Measurements from ENCODE around the gene NXPE3.

NXPE3 gene

GRCh38 chr3:101806491-101806890 is 27.5 kb downstream of the NXPE3 start:
- H3K4me3 ChIP-seq (ENCODE audit: low read depth, low read length) = no peak overlapping the region
- H3K27me3 ChIP-seq (ENCODE audit: insufficient read depth, low read depth, severe bottlenecking) = no peaks in the 10 kb centered on the region
- H3K9me3 ChIP-seq (ENCODE audit: severe bottlenecking) = no peaks in the 10 kb centered on the region
- no peak overlapping the region for H3K27ac ChIP-seq
- H3K36me3 ChIP-seq = no peaks in the 10 kb centered on the region; the same call in 1 of the 2 replicates
- DNase-seq = no peak
- no peak for TF ChIP-seq CTCF (IDR thresholded peaks at IDR 0.05; ENCODE audit: low read depth, low read length)

DNA sequence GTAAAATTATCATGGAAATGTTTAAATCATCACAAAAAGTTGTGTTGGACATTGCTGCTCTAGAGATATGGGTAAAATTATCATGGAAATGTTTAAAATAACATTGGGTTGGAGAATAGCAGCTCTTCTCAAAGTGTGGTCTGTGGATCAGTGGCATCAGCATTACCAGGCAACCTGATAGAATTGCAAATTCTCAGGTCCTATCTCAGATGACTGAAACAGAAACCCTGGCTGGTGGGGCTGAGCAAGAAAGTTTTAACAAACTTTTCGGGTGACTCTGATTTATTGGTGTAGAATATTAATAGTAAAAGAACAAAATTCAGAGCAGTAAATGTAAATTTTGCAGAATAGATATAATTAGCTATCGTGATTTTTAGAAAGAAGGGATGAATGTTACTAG is 28.9 kb downstream of the NXPE3 start:
- H3K36me3 ChIP-seq = no peaks in the 10 kb centered on the region; the same call in 1 of the 2 replicates
- TF ChIP-seq CTCF (IDR thresholded peaks at IDR 0.05; ENCODE audit: low read depth, low read length) = no peak
- H3K27me3 ChIP-seq (ENCODE audit: insufficient read depth, low read depth, severe bottlenecking) = no peaks in the 10 kb centered on the region
- H3K27ac ChIP-seq = no peak overlapping the region
- DNase-seq = no peak
- H3K4me3 ChIP-seq (ENCODE audit: low read depth, low read length) = no peak overlapping the region
- no peaks in the 10 kb centered on the region for H3K9me3 ChIP-seq (ENCODE audit: severe bottlenecking)

DNA sequence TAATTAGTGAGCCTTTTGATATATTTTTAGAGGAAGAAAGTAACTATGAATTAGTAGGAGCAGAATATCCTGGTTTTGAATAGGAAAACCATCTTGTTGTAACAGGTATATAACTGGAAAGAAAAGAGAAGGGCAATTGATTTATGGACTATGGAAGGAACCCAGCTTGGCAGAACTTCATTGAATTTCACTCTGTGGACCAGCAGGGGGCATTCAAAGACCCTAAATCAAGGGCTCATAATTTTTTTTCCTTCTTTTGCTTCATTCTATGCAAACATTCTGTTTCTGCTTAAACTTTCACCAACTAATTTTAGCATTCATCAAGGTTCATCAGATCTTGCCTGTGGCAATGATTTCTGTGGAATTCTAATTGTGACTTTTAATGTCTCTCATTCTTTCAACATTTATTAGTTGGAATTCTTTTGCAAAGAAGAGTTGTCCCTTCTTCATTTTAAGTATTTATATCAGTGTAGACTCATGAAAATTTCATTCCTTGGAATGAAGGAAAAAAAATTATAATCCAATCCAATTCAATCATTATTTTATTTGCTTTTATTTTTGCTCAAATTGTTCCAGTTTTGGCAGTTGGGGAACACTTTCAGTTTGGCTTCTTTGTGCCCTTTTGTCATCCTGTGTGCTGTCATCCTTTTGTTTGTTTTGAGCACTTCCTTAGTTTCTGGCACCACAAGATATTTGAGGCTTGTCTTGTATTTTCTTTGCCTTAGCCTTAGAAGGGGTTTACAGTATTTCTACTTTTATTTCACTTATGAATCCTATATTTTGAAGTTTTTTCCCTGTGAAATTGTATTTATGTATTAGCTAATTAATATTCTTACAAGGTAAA is 30.4 kb downstream of the NXPE3 start:
- Histone ChIP-seq H3K36me3 (no peaks in the 10 kb centered on the region; the same call in 1 of the 2 replicates), H3K27ac (no peak overlapping the region), H3K4me3 (ENCODE audit: low read depth, low read length) (no peak overlapping the region), H3K9me3 (ENCODE audit: severe bottlenecking) (no peaks in the 10 kb centered on the region), H3K27me3 (ENCODE audit: insufficient read depth, low read depth, severe bottlenecking) (no peaks in the 10 kb centered on the region)
- DNase-seq = no peak
- TF ChIP-seq CTCF (IDR thresholded peaks at IDR 0.05; ENCODE audit: low read depth, low read length) = peak; percentile 58

- no peak overlapping the region for H3K4me3 ChIP-seq (ENCODE audit: low read depth, low read length)
- H3K27ac ChIP-seq = no peak overlapping the region
- no peaks in the 10 kb centered on the region for H3K27me3 ChIP-seq (ENCODE audit: insufficient read depth, low read depth, severe bottlenecking)
- H3K36me3 ChIP-seq = no peaks in the 10 kb centered on the region
- DNase-seq = no peak
- no peak for TF ChIP-seq CTCF (IDR thresholded peaks at IDR 0.05; ENCODE audit: low read depth, low read length)
- no peaks in the 10 kb centered on the region for H3K9me3 ChIP-seq (ENCODE audit: severe bottlenecking)
Observed at GRCh38 chr3:101810022-101810418, 31.0 kb downstream of the NXPE3 start.

- no peak overlapping the region for H3K27ac ChIP-seq
- H3K4me3 ChIP-seq (ENCODE audit: low read depth, low read length) = no peak overlapping the region
- DNase-seq = no peak
- H3K36me3 ChIP-seq = no peaks in the 10 kb centered on the region
- no peaks in the 10 kb centered on the region for H3K9me3 ChIP-seq (ENCODE audit: severe bottlenecking)
- TF ChIP-seq CTCF (IDR thresholded peaks at IDR 0.05; ENCODE audit: low read depth, low read length) = no peak
- H3K27me3 ChIP-seq (ENCODE audit: insufficient read depth, low read depth, severe bottlenecking) = no peaks in the 10 kb centered on the region
Observed at GRCh38 chr3:101811875-101812274, 32.9 kb downstream of the NXPE3 start.

DNA sequence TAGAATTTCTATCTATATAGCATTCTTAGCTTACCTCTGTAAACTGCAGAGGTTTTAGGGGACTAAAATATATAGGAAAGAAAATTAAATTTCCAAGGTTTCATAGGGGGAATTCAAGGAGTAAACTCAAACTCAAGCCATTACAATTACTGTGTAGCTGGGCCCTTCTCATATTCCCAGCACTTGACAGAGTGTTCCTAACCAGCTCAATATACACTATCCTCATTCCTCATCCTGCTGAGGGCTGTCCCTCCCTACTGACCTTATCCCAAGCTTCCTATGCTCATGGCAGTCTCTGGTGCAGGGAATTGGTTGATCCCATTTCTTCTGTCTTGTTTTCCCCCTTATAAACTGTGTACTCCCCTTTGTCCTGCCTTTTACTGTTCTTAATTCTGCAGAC is 33.9 kb downstream of the NXPE3 start:
- no peak for DNase-seq
- Histone ChIP-seq H3K27me3 (ENCODE audit: insufficient read depth, low read depth, severe bottlenecking) (no peaks in the 10 kb centered on the region), H3K4me3 (ENCODE audit: low read depth, low read length) (no peak overlapping the region), H3K27ac (no peak overlapping the region), H3K36me3 (no peaks in the 10 kb centered on the region), H3K9me3 (ENCODE audit: severe bottlenecking) (no peaks in the 10 kb centered on the region)
- TF ChIP-seq CTCF (IDR thresholded peaks at IDR 0.05; ENCODE audit: low read depth, low read length) = no peak
